ENCODE data around the gene CDK19.

DNA sequence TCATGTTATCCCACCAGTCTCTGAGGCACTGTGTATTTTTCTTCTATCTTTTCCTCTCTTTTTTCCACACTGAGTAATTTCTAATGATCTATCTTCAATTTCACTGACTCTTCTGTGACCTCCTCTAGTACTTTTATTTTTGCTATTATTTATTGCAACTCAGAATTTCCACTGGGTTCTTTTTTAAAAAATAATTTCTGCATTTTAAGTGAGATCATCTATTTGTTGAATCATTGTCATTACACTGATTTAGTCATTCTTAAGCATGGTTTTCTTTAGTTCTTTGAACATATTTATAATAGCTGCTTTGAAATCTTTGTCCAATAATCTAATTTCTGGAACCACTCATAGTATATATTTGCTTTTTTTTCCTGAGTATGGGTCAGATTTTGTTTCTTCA lies 242.1 kb downstream of the CDK19 start:
- TF ChIP-seq, protein P1, sequence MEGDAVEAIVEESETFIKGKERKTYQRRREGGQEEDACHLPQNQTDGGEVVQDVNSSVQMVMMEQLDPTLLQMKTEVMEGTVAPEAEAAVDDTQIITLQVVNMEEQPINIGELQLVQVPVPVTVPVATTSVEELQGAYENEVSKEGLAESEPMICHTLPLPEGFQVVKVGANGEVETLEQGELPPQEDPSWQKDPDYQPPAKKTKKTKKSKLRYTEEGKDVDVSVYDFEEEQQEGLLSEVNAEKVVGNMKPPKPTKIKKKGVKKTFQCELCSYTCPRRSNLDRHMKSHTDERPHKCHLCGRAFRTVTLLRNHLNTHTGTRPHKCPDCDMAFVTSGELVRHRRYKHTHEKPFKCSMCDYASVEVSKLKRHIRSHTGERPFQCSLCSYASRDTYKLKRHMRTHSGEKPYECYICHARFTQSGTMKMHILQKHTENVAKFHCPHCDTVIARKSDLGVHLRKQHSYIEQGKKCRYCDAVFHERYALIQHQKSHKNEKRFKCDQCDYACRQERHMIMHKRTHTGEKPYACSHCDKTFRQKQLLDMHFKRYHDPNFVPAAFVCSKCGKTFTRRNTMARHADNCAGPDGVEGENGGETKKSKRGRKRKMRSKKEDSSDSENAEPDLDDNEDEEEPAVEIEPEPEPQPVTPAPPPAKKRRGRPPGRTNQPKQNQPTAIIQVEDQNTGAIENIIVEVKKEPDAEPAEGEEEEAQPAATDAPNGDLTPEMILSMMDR (IDR thresholded peaks at IDR 0.05) = no peak
- TF ChIP-seq POLR2A (IDR thresholded peaks at IDR 0.05) = no peak
